Measurements from ENCODE around the gene FKBP15.
"Not testable (repeated sequence)": the region's sequence is repeated elsewhere in the genome, so short reads cannot be mapped to it uniquely, and the experiment has no call there.

FKBP15 gene

DNA sequence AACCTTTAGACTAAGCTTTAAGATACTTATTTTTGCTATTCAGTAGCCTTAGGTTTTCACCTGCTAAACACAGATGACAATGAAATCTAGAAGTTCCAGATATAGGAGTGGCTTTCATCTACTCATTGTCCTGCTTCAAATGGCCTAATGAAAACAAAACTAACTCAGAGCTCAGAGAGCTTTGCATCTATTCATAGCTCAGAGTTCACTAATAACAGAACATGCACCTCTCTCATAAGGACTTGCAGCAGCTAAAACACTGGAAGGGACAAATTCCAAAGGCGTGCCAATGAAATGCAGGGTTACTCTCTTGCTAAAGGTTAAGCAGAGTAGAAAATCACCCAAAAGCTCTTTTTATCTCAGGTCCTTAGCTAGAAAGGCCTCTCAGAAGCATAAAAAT is 41.2 kb downstream of the FKBP15 start:
- DNase-seq (ENCODE audit: low read depth): no peak

DNA sequence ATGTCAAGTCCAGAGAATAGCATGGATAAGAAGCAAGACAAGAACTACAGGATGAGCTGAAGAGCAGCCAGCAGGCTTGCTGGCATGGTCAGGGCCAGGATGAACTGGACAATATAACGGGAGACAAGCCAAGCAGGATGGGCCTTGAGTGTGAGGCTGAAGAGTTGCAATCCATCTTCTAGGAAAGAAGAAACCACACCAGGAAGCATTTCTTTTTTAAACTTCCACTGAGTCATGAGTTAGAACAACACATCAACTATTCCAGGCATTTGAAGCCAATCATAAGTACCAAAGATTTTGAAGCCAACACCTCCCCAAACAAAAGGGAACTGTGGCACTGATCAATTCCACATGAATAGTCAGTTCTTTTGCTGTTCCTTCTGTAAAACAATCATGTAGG is 43.0 kb downstream of the FKBP15 start:
- peak; percentile 42 for DNase-seq (ENCODE audit: low read depth)

DNA sequence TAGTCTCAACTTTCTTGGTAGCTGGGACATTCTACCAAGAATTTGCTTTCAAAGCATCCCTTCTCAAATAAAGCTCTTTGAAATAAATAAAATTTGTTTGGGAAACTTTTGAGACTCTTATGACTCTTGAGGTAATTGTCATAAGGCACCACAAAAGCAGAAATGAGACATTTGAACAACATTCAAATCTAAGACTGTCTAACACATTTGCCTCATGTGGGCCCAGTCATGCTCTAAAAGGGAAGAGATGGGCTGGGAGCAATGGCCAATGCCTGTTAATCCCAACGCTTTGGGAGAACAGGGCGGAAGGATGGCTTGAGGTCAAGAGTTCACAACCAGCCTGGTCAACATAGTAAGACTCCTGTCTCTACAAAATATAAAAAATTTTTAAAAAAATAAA is 43.8 kb downstream of the FKBP15 start:
- no peak for DNase-seq (ENCODE audit: low read depth)

DNA sequence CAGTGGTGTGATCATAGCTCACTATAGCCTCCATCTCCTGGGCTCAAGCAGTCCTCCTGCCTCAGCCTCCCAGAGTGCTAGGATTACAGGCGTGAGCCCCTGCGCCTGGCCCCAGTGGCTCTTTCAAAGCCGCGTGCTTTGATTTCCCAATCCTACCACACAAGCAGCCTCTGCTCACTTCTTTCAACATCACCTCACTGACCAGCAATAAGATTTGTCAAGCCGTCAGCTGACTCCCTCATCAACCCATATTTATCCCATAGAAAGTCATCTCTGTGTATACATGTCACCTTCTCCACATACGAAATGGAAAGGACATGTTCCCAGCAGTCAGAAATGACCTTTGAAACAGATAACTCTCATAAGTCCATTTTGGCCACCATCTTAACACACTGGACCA is 44.3 kb downstream of the FKBP15 start:
- no peak for DNase-seq (ENCODE audit: low read depth)

DNA sequence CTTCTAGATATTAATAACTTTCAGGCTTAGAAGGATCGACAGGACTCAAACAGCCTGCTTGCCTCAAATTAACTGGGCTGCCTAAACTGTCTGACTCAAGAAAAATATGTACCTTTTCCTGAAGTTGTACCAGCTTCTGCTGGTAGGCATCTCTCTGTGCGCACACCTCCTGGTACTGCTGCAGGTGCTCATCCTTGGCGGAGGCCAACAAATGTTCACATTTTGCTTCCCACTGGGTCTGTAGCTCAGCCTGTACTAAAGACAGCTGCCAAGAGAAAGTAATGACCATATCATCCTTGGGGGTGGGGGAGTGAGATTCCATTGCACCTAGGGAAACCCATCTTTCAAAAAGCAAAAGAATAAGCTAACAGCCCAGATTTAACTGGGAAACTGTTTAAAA is 47.7 kb downstream of the FKBP15 start:
- no peak for DNase-seq (ENCODE audit: low read depth)

DNA sequence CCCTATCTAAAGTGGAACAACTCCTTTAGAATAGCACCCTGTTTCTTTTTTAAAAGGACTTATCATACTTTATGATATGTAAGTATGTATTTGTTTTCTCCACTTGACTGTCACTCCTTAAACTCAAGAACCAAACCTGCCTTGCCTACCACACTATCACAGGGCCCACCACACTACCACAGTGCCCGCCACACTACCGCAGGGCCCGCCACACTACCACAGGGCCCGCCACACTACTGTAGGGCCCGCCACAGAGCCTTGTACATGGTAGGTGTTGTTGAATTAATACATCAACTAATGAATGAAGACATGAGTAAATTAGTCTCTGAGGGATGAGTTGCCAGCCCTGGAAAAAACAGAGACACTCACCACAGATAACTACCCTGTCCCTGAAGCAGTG is 52.3 kb downstream of the FKBP15 start:
- DNase-seq (ENCODE audit: low read depth): no peak

DNA sequence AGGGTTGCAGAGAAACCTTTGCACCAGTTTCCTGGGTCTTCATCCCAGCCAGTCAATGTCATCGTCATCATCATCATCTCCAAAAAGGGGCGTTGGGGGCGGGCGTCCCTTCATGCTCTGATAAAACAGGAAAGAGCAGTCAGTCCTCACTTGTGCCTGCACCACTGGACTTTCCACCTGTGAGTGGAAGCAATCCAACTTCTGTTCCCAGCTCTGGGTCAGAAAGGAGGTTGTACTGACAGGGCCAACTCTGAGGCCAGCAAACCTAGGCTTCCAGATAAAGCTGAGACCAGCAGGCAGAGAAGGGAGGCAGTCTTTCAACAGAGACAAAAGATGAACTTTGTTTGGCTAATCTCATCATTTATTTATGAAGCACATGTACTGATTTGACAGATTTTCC is 55.0 kb downstream of the FKBP15 start:
- DNase-seq (ENCODE audit: low read depth): no peak

DNA sequence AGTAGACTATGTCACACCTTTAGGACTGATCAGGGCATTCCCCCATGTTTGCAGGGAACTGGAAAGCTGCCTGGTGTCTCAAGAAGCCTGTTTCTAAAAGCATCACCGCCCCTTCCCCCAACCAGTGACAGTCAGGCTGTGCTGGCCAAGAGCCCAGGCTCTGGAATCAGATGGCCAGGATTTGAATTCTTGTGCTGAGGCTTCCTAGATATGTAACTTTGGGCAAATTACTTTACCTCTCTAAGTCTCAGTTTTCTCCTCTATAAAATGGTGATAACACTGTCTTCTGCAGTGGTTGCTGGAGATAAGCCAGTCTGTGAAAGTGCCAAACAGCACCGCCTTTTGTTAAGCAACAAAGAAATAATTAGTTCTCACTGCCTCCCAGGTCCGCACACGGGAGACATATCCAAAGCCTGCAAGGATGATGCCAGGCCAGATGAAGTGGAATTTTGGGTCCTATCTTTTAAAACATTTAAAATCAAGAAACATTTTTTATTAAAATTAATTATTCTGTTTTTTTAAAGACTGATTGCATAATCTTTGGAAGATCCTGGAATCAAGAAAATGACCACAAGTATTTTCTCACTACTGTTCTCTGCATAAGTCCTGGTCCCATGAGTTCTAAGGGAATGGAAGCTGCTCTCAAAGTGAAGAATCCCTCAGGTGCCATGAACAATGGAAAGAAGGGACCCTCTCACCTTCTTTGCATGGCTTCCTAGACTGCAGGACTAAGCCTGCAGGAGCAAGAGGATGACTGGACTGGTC is 56.4 kb downstream of the FKBP15 start:
- peak; percentile 35 for DNase-seq (ENCODE audit: low read depth)

DNA sequence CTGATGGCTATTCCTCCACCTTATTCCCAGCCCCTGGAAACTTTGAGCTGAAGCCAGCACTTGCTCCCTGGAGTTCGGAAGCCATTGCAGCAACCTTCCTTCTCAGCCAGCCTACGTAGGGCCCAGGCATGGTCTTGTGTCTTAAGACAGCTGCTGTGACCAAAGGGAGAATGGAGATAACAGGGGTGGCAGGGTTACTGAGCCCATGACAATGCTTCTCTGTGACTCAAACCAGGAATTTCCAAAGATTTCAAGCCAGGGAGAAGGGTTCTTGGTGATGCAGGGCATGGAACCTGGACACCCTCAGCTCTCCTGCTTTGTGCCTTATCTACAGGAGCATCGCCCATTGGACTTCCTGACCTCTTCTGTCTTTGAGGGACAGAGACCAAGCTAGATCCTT is 58.1 kb downstream of the FKBP15 start:
- no peak for DNase-seq (ENCODE audit: low read depth)

DNA sequence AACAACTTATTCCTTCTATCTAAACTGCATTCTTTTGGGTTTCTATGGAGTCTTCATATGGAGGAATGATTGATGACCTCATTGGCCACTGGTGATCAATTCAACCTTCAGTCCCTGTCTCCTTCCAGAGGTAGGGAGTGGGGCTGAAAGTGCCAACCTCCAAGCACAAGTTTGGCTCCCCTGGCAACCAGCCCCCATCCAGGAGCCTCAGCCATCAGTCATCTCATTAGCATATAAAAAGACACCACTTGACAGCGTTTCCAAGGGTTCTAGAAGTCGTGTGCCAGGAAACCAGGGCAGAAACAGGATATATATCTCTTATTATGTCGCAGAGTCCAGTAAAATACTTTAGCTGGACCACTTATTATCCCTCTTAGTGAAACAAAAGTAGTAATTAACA is 60.5 kb downstream of the FKBP15 start:
- DNase-seq (ENCODE audit: low read depth): no peak

DNA sequence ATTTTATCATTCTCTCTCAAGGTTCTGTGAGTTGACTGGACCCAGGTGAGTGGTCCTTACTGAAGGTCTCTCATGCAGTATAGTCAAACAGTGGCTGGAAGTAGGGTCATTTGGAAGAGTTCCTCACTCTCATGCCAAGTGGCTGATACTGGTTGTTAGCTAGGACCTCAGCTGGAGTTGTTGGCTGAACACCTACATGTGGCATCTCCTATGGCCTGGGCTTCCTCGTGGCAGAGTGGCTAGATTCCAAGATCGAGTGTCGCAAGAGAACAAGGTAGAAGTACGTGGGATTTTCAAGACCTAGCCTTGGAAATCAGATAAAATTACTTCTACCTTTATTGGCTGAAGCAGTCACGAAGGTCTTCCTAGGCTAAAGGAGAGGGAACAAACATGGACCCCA is 62.6 kb downstream of the FKBP15 start:
- no peak for DNase-seq (ENCODE audit: low read depth)

DNA sequence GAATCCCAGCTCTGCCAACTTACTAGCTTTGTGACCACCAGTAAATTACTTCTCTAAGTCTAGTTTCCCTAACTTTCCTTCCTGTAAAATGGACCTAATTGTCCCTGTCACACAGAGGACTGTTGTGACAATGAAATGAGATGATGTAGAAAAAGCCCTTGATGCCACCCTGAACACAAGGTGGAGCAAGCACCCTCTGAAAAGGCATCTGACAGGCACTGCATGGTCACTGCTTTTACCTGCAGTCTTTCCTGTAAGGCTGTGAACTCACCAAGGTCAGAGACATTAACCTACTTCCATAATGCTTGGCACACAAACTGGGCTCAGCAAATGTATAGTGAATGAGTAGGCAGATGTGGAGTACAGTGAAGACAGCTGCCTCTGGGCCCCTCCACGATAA is 64.2 kb downstream of the FKBP15 start:
- no peak for DNase-seq (ENCODE audit: low read depth)

DNA sequence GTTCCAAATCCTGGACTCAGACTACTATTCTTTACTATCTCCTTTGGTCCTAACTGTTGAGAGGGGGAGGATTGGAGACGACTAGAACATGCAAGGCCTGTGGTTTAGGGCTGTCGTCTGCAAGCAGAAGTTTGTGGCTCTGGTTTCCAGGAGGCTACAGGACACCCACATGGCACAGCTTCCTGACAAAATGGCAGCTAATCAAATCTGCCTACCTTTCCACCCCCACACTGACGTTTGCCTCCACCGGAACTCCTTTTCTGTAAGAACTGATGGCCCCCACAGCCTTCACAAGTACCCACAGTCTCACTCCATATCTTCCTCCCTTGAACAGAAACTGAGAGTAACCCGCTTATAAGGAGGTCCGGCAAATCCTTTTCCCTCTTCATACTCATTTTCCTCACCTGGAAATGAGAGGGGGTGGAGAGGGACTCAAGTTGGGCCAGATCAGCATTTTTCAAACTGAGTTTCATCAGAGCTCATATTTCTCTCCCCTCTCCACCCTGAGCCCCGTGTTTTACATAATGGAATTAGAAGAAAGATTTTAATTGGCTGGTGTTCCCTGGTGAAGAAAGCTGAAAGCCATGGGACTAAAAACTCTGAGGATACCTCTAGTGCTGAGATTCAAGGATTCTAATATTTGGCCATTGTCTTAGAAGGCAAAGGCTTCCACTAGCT is 65.0 kb downstream of the FKBP15 start:
- no peak for DNase-seq (ENCODE audit: low read depth)

DNA sequence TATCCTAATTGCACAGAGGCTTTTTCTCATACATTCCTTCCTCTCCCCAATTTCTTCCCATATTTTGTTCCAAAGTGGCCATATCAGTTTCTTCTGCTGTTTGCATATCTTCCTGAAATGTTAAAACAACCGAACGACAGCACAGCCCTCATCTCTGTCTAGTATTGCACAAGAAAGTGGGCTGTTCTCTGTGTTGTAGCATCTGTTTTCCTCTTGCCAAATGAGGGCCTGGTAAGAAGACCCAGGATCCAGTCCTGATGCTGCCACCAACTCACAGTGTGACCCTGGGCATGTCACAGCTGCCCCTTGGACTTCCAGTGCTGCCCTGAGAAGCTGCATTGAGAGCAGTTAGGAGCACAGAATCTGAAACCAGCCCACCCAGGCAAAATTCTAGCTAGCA is 66.1 kb downstream of the FKBP15 start:
- DNase-seq (ENCODE audit: low read depth): no peak

DNA sequence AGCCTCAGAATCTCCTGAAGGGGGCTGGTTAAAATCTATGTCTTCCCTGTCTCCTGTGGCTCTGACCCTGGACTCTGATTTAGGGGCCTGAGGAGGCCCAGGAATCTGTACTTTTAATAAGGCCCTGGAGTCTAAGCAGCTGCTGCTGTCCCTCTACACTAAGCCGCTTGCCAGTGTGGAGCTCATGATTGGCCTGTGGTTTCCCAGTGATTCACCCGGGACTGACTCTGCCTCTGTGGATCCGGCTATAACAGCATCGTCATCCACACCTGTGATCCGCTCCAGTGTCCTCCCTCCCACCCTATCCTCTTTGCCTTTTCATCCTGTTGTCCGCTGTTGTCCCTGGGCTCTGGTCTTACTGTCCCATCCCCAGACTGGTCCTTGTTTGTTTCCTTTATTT is 66.6 kb downstream of the FKBP15 start:
- DNase-seq (ENCODE audit: low read depth): no peak

DNA sequence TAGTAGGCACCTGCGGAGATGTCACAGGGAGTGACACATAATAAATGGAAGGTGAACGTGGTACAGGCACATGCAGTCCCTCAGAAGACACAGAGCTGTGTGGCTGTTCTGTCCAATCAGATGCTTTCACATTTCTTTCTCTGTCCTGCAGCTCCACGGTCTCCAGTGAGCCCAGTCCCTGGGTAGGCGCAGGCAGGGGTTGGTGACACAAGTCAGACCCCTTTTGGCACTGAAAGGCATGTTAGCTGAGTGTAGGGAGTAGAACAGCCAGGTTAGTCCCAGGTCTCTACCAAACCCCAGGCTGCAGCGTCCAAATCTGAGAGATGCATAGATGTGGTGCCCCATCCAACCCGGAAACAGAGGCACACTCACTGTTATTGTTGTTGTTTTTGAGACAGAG is 67.5 kb downstream of the FKBP15 start:
- DNase-seq (ENCODE audit: low read depth): no peak

DNA sequence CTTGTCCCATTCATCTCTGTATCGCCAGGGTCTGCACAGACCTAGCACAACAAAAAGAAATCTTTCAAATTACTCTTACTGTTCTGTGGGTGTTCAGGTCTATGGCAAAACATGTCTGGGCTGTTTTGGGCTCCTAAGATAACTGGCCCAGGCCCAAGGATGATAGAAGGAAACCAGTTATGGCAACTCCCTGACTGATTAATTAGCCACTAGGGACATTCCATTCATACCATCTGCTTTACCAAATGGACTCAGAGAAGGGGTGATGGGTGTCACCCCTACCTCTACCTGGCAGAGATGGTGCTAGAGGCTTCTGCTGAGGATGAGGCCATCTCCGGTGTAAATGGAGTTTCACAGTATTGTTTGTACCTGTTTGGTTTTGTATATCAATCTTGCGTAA is 68.4 kb downstream of the FKBP15 start:
- no peak for DNase-seq (ENCODE audit: low read depth)

DNA sequence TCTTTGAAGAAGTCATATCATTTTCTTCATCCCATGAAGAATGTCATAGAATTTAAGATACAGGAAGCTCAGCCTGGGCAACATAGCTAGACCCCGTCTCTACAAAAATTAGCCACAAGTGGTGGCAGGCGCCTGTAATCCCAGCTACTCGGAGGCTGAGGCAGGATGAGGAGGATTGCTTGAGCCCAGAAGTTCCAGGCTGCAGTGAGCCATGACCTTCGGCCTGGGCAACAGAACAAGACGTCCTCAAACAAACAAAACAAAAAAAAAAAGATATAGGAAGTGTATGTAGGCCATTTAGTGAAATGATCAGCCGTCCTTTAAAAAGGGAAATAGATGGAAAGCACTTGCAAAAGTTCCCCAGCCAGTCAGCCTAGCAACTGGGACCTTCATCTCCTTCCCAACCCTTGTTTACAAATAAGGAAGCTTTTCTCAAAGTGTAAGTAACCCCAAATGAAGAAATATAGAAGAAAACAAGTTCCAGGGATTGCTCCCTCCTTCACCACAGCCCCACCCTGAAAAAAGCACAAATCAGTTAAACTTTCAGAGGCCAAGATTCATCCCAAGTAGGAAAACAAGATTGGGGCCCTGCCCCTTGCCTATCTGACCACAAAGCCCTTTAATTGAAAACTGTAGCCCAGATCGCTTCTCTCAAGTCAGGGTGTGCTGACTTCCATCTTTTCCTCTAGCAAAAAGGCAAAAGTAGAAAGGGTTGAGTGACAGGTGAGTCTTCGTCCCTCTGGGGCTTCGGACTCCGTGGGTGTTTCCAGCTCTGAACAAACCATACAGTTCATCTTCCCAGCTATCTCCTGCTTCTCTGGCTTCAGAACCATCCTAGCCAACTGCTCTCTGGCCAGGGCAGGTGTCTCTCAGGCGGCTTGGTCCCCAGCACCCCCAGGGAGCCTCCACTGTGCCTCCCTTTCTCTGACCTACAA is 69.1 kb downstream of the FKBP15 start:
- no peak for DNase-seq (ENCODE audit: low read depth)

DNA sequence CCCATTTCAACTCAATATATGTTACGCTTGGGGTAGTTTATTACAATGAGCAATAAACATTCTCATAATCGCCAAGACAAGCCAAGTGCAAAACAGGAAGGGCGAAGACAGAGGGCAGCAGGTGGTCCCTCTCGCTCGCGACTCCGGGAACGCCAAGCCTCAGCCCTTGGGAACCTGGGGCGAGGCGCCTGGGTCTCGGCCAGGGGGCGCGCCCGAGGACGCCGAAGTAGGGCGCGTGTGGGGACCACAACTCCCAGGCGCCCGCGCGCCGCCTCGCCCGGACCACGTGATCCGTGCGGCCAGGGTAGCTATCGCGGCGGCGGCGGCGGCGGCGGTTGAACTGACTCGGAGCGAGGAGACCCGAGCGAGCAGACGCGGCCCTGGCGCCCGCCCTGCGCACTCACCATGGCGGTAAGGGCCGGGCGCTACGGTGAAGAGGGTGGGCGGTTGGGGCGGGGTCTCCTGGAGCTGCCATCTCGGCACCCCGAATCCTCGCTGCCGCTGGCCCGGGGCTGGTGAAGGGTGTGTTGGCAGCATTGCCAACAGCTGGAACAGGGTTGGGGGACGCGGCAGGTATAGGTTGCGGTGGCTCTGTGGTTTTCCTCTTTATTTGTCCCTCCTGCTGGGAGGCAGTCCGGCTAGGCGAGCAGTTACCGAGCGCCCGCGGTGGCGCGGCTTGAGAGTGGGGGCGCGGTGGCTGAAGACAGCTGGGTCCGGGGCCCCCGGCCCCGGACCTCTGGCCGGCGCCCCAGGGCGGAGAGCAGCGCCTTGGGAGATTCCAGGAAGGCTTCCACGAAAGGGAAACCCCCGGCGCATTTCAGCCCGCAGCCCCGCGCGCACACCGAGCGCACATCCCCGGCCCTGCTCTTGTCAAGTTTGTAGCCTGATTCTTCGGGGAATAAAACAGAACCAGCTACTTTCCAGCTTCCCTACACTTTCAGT is 70.1 kb downstream of the FKBP15 start, which contains the start of gene SLC31A2:
SLC31A2 (plus strand) TSS at position 338 of the 942 bp plus-strand sequence; CDS start at position 406, 68 bp downstream.
- no peak for DNase-seq (ENCODE audit: low read depth)

DNA sequence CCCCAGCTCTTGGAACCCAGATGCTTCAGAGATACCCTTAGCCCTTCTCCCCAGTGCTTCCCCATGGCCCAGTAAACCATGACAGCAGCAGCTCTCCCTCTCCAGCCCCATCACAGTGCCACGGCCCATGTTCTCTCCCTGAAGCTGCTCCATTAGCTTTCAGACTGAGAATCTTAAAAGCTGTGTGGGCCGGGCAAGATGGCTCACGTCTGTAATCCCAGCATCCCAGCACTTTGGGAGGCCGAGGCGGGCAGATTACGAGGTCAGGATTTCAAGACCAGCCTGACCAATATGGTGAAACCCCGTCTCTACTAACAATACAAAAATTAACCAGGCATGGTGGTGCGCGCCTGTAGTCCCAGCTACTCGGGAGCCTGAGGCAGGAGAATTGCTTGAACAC is 71.5 kb downstream of the FKBP15 start:
- not testable (repeated sequence) for DNase-seq (ENCODE audit: low read depth)

DNA sequence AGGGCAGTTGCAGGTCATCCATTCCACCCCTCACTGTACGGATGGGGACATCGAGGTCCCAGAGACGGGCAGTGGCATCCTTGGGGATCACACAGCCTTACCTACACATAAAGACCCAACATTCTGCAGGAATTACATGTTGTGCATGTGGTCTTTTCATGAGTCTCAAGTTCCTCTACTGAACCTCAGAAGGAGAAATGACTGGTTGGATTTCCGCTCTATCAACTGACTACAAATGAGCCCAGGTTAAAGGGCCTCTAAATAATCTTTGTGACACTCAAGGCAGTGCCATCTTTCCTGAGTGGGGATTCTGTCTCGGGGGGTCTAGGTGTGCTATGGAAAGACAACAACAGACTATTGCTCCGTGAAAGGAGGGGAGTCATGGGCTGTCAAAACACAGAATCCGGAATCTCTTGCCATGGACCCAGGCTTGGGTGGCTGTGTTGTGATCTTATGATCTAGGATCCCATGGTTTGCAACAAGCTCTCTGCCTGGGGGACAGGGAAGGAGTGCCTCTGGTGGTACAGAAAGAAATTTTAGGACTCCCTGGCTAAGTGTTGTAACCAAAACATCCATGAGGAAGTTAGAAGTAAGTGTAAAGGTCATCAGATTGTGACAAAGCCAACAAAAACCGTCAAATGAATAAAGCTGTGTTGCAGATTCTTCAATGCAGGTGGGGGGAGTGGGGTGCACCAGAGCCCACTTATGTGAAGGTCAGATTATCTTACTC is 72.1 kb downstream of the FKBP15 start:
- DNase-seq (ENCODE audit: low read depth): no peak

Measured in GM04503 (cell line).